Activated T-helper 1 cell treated with anti-CD3 and anti-CD28 coated beads, Interleukin-12 subunit alpha, Interleukin-12 subunit beta, Interleukin-2, Interleukin-4 antibody, amounts not matched to agents 30 ng/mL and 10 ng/mL and 1 ng/mL, durations not matched to agents 14 hours and 24 hours and 36 hours (primary cell): Measurements from ENCODE around the gene BRWD1. TPM values are rescaled to one million over a fixed set of nuclear protein-coding genes. Genes with fewer than 3 reads are reported as not detected.

Experiments used
- DNase-seq: peaks from one replicate; pipeline ENCODE4 v3.0.0; 2021; ENCODE audit warnings: low spot score
- H3K27ac Mint-ChIP-seq: one replicate; pipeline ENCODE4 v1.8.0; 2021; ENCODE audit warnings: mild to moderate bottlenecking, mixed read lengths
- H3K27me3 Mint-ChIP-seq: one replicate; pipeline ENCODE4 v1.8.0; 2022; ENCODE audit warnings: mild to moderate bottlenecking, moderate library complexity, mixed read lengths; ENCODE audit not compliant: insufficient read depth
- H3K36me3 Mint-ChIP-seq: one replicate; pipeline ENCODE4 v1.8.0; 2021; ENCODE audit warnings: low read depth, mixed read lengths
- H3K4me1 Mint-ChIP-seq: one replicate; pipeline ENCODE4 v1.8.0; 2021; ENCODE audit warnings: low read depth, mixed read lengths
- H3K4me3 Mint-ChIP-seq: one replicate; pipeline ENCODE4 v1.8.0; 2021; ENCODE audit warnings: mild to moderate bottlenecking, moderate library complexity, mixed read lengths
- H3K9me3 Mint-ChIP-seq: one replicate; pipeline ENCODE4 v1.8.0; 2021; ENCODE audit warnings: mixed read lengths
- intact Hi-C: fragments of 100-400 bp; cut with micrococcal nuclease; formaldehyde crosslinking; loops from one replicate; pipeline ENCODE4 v1.15.1; 2024
- total RNA-seq: library from RNA; stranded (reverse); gene quantifications from 2 replicates; pipeline ENCODE4 v1.2.3, GENCODE V29; 2022

The BRWD1 gene
- total RNA-seq, 1 donor from 2014 or later, result 34.7 TPM

GRCh38 chr21:39319814-39320332 is 6.4 kb upstream of the BRWD1 start:
- no peaks in the 10 kb centered on the region for H3K9me3 Mint-ChIP-seq
- H3K4me1 Mint-ChIP-seq, result peaks cover 12% of the 10 kb centered on the region
- intact Hi-C loops, result no loop called here
- no peak for DNase-seq
- H3K27ac Mint-ChIP-seq, result no peak overlapping the region
- no peak overlapping the region for H3K4me3 Mint-ChIP-seq
- H3K36me3 Mint-ChIP-seq, result no peaks in the 10 kb centered on the region
- peaks cover 7% of the 10 kb centered on the region for H3K27me3 Mint-ChIP-seq

DNA sequence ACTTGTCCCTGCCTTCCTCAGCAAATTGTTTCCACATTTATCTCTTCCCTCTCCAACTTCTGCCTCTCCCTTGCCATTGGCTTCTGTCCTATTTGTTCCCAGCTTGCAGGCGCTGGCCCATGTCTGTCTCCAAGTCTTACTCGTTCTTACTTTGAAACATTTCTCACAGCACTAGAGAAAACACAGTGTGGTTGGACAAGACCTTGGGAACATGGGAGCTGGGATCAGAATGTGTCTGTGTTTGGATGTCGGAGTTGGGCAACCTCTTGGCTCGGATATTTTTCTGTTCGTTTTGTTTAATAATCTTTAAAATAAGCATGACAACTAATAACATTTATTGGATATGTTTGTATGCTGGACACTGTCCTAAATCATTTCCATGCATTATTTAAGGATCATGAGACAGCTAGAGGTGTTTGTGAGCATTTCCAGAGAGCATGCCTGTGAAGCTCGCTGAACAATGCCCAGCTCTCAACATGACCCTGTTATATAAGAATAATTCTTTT is 5.9 kb upstream of the BRWD1 start:
- H3K27ac Mint-ChIP-seq, result no peak overlapping the region
- no peak for DNase-seq
- H3K4me1 Mint-ChIP-seq, result peaks cover 17% of the 10 kb centered on the region
- intact Hi-C loops, result no loop called here
- H3K4me3 Mint-ChIP-seq, result no peak overlapping the region
- H3K27me3 Mint-ChIP-seq, result peaks cover 4% of the 10 kb centered on the region
- H3K9me3 Mint-ChIP-seq, result no peaks in the 10 kb centered on the region
- H3K36me3 Mint-ChIP-seq, result no peaks in the 10 kb centered on the region

GRCh38 chr21:39318091-39318959 is 4.9 kb upstream of the BRWD1 start:
- Mint-ChIP-seq H3K36me3 (no peaks in the 10 kb centered on the region), H3K27ac (no peak overlapping the region), H3K27me3 (peaks cover 4% of the 10 kb centered on the region), H3K4me1 (peaks cover 18% of the 10 kb centered on the region), H3K9me3 (no peaks in the 10 kb centered on the region), H3K4me3 (no peak overlapping the region)
- intact Hi-C loops, result no loop called here
- DNase-seq, result no peak

GRCh38 chr21:39317134-39318090 is 4.0 kb upstream of the BRWD1 start:
- intact Hi-C loops, result no loop called here
- Mint-ChIP-seq H3K27me3 (peaks cover 4% of the 10 kb centered on the region), H3K9me3 (no peaks in the 10 kb centered on the region), H3K27ac (no peak overlapping the region), H3K4me3 (no peak overlapping the region), H3K4me1 (peaks cover 18% of the 10 kb centered on the region), H3K36me3 (no peaks in the 10 kb centered on the region)
- no peak for DNase-seq

DNA sequence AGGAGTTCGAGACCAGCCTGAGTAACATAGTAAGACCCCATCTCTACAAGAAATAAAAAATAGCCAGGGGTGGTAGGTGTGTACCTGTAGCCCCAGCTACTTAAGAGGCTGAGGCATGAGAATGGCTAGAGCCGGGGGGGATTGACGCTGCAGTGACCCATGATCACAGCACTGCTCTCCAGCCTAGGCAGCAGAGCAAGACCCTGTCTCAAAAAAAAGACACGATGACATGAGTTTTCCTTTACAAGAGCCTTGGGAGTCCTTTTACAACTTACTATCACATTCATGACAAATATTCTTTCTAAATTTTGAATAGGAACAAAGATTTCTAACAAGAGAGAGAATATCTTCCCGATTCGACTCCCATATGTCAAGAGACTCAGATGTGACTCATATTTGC is 3.3 kb upstream of the BRWD1 start:
- no peaks in the 10 kb centered on the region for H3K9me3 Mint-ChIP-seq
- no peak overlapping the region for H3K27ac Mint-ChIP-seq
- no peak overlapping the region for H3K4me3 Mint-ChIP-seq
- no peak for DNase-seq
- H3K36me3 Mint-ChIP-seq, result peaks cover 5% of the 10 kb centered on the region
- peaks cover 4% of the 10 kb centered on the region for H3K27me3 Mint-ChIP-seq
- peaks cover 22% of the 10 kb centered on the region for H3K4me1 Mint-ChIP-seq
- intact Hi-C loops, result no loop called here

DNA sequence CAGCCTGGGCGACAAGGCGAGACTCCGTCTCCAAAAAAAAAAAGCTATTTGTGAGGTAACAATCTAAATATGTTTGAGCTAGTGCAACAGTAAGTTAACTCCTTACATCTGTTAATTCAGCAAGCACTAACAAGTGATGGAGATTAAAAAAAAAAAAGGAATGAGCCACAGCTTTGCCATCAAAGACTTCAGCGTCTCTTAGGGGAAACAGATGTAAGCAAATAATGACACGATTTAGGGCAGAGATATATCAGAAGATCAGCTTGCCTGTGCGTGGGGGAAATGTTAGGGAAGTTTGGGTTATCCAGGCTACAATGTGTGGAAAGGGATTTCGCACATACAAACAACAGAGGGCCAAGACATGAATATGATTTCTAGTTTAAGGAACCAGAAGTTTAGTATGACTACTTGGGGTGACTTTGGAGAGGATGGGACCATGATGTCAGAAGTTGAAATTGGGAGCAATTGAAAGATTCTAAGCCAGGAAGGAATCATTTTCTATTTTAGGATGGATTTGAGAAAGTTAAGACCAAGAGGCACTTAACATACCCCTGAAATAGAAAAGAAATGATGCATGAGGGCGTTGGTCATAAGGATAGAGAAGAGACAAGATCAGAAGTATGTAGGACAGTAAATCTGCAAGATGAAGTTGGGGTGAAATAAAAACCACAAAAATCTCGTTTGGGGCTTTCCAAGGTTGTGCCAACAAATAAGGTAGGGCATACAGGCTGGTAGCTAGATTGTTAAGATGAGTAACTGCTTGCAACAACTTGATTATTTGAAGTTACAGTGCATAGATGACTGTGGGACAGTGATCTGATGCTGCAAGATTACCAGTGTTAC is 2.4 kb upstream of the BRWD1 start:
- Mint-ChIP-seq H3K4me1 (peaks cover 25% of the 10 kb centered on the region), H3K4me3 (no peak overlapping the region)
- intact Hi-C loops, result no loop called here

DNA sequence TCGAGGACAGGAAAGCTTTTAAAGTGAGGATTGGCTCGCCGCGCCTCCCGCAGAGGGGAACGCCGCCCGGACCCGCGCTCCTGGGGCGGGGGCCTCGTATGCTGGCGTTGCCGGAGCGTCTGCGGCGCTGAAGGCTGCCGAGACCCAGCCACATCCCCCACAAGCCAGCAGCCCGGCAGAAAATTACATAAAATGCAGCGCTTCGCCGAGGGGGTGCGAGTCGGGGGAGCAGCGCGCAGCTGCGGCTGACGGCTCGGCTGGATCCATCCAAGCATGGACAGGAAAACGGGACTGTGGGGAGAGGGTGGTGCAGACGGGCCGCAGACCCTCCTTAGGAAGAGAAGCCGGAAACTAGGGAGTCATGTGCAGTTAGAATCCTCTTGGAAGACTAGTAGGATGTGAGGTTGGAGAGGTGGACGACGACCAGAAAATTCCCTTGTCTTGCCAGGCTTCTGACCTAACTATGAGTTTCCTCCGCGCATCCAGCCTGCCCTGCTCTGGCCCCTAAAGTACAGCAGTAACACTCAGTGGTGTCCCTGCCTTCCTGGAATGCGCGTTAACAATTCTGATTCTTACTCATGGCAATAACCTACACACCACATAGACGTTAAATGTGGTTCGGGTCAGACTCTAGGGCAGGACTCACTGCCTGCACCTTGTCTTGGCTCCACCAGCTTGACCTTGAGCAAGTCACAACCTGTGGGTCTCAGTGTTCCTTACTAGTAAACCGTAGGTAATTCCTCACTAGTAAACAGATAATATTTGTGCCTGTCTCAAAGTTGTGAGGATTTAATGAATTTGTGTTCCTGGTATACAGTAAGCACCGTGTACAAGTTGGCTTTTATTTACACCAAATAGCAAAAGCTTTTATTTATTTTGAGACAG is 953 bp upstream of the BRWD1 start:
- DNase-seq, result peak; percentile 28
- H3K4me3 Mint-ChIP-seq, result peak overlapping the region; percentile 92
- H3K4me1 Mint-ChIP-seq, result peaks cover 29% of the 10 kb centered on the region
- H3K9me3 Mint-ChIP-seq, result no peaks in the 10 kb centered on the region
- H3K36me3 Mint-ChIP-seq, result peaks cover 14% of the 10 kb centered on the region
- H3K27me3 Mint-ChIP-seq, result no peaks in the 10 kb centered on the region
- H3K27ac Mint-ChIP-seq, result peak overlapping the region; percentile 91
- intact Hi-C loops, result loop anchor here (5.0 kb wide), 1 partner anchor 547 kb away; no protein-coding TSS in a partner anchor

More for the DNA sequence above, 2.4 kb upstream of the BRWD1 start:
- peaks cover 11% of the 10 kb centered on the region for H3K36me3 Mint-ChIP-seq
- no peak overlapping the region for H3K27ac Mint-ChIP-seq
- H3K27me3 Mint-ChIP-seq, result peaks cover 2% of the 10 kb centered on the region
- no peak for DNase-seq
- no peaks in the 10 kb centered on the region for H3K9me3 Mint-ChIP-seq

DNA sequence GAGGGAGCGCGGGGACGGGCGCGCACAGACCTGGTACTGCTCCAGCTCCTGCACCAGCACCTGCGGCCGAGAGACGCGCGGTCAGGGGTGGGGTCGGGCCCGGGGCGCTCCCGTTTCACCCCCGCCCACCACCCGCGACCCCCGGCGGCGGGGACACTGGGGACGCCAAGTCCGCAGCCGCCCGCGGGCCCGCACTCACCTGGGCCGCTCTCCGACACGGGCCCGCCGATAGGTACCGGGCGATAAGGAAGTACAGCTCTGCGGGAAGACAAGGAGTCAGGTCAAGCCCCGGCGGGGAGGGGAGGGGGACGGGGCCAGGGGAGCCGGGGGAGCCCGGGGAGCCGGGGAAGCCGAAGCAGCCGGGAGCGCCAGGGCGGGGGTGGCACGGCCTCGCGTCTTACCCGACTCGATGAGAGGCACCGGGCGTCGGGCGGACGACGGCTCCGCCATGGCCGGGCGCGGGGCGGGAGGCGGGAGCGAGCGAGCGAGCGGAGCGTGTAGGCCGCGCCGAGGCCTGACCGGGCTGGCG is 326 bp downstream of the BRWD1 start:
- H3K36me3 Mint-ChIP-seq, result peaks cover 19% of the 10 kb centered on the region
- no peaks in the 10 kb centered on the region for H3K27me3 Mint-ChIP-seq
- intact Hi-C loops, result loop anchor here (1.0 to 5.0 kb wide), 3 partner anchors 68 to 546 kb away; partner anchors contain the start of gene LCA5L
- no peak for DNase-seq
- peaks cover 33% of the 10 kb centered on the region for H3K4me1 Mint-ChIP-seq
- peak overlapping the region; percentile 76 for H3K4me3 Mint-ChIP-seq
- no peaks in the 10 kb centered on the region for H3K9me3 Mint-ChIP-seq
- H3K27ac Mint-ChIP-seq, result peak overlapping the region; percentile 74

- intact Hi-C loops, result loop anchor here (1.0 to 5.0 kb wide), 6 partner anchors 37 to 545 kb away; partner anchors contain the start of genes HMGN1, LCA5L and PSMG1
- H3K27ac Mint-ChIP-seq, result peak overlapping the region; percentile 87
- H3K9me3 Mint-ChIP-seq, result no peaks in the 10 kb centered on the region
- DNase-seq, result peak; percentile 90
- peaks cover 19% of the 10 kb centered on the region for H3K36me3 Mint-ChIP-seq
- peak overlapping the region; percentile 86 for H3K4me3 Mint-ChIP-seq
- H3K27me3 Mint-ChIP-seq, result no peaks in the 10 kb centered on the region
- H3K4me1 Mint-ChIP-seq, result peaks cover 33% of the 10 kb centered on the region
Observed at GRCh38 chr21:39312112-39313041, 1.1 kb downstream of the BRWD1 start.

DNA sequence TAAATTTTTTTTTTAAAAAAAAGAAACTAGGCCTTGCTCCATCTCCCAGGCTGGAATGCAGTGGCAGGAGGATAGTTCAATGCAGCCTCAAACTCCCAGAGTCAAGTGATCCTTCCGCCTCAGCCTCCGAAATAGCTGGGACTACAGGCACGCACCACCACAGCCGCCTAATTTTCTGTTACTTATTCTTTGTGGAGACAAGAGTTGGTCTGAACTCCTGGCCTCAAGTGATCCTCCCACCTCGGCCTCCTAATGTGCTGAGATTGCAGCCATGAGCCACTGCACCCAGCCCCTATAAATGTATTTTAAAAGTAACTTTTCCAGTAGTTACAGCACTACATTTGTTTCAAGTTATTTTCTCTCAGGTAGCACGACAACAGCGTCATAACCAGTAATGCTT is 2.3 kb downstream of the BRWD1 start:
- intact Hi-C loops, result loop anchor here (5.0 kb wide), 1 partner anchor 544 kb away; no protein-coding TSS in a partner anchor
- H3K27ac Mint-ChIP-seq, result no peak overlapping the region
- no peak for DNase-seq

More for the DNA sequence above, 2.3 kb downstream of the BRWD1 start:
- no peaks in the 10 kb centered on the region for H3K9me3 Mint-ChIP-seq
- peaks cover 21% of the 10 kb centered on the region for H3K36me3 Mint-ChIP-seq
- H3K4me3 Mint-ChIP-seq, result no peak overlapping the region
- peaks cover 30% of the 10 kb centered on the region for H3K4me1 Mint-ChIP-seq
- H3K27me3 Mint-ChIP-seq, result no peaks in the 10 kb centered on the region
